ENCODE data around the gene SPAG7. TPM values are rescaled to one million over a fixed set of nuclear protein-coding genes. Genes with fewer than 3 reads are reported as not detected.

SPAG7 gene
- total RNA-seq, 1 experiment from 2014 or later, result 23.1 TPM

- Mint-ChIP-seq H3K36me3 (ENCODE audit: insufficient read depth, unreplicated experiment) (peaks cover 44% of the 10 kb centered on the region), H3K27me3 (ENCODE audit: insufficient read depth, unreplicated experiment) (no peaks in the 10 kb centered on the region), H3K27ac (ENCODE audit: unreplicated experiment) (no peak overlapping the region), H3K9me3 (ENCODE audit: unreplicated experiment) (no peaks in the 10 kb centered on the region), H3K4me3 (ENCODE audit: unreplicated experiment) (no peak overlapping the region), H3K4me1 (ENCODE audit: low read depth, unreplicated experiment) (no peaks in the 10 kb centered on the region)
- no peak for DNase-seq
- peaks cover 1% of the 10 kb centered on the region for H3K36me3 ChIP-seq (ENCODE audit: control insufficient read depth, insufficient read depth, low read length)
- intact Hi-C loops (cut with micrococcal nuclease; ENCODE audit: unreplicated experiment), result no loop called here
- peaks cover 5% of the 10 kb centered on the region for H3K4me1 ChIP-seq
- ChIA-PET POLR2A (no interaction called here), CTCF (interaction anchor here (0.7 kb wide), 1 partner anchor 35 kb away, joined by 3 read pairs; the partner anchor contains the start of gene SLC52A1)
- no peaks in the 10 kb centered on the region for H3K9me3 ChIP-seq
- no peak overlapping the region for H3K4me3 ChIP-seq (ENCODE audit: low read depth, low read length)
- no TSS peak for BruUV-seq (replicated peaks)
- H3K27me3 ChIP-seq (replicated peaks; ENCODE audit: control insufficient read depth, insufficient read depth, low read length), result no peaks in the 10 kb centered on the region
- no peak for TF ChIP-seq CTCF (IDR thresholded peaks at IDR 0.05; ENCODE audit: insufficient read depth in 1 of 2, low read depth in 1 of 2, low read length in 1 of 2, severe bottlenecking in 1 of 2, unreplicated experiment in 1 of 2)
Observed at GRCh38 chr17:5000237-5000639, 32.6 kb upstream of the SPAG7 start.

GRCh38 chr17:4999430-5000093 lies 31.9 kb upstream of the SPAG7 start:
- intact Hi-C loops (cut with micrococcal nuclease; ENCODE audit: unreplicated experiment), result no loop called here
- H3K36me3 Mint-ChIP-seq (ENCODE audit: insufficient read depth, unreplicated experiment), result peaks cover 37% of the 10 kb centered on the region
- H3K4me1 Mint-ChIP-seq (ENCODE audit: low read depth, unreplicated experiment), result no peaks in the 10 kb centered on the region
- H3K27me3 ChIP-seq (replicated peaks; ENCODE audit: control insufficient read depth, insufficient read depth, low read length), result no peaks in the 10 kb centered on the region
- no peaks in the 10 kb centered on the region for H3K9me3 Mint-ChIP-seq (ENCODE audit: unreplicated experiment)
- CTCF ChIA-PET, result no interaction called here
- H3K4me3 ChIP-seq (ENCODE audit: low read depth, low read length), result peak overlapping the region; percentile 78
- DNase-seq, result no peak
- H3K27ac Mint-ChIP-seq (ENCODE audit: unreplicated experiment), result peak overlapping the region; percentile 26
- peaks cover 1% of the 10 kb centered on the region for H3K36me3 ChIP-seq (ENCODE audit: control insufficient read depth, insufficient read depth, low read length)
- TF ChIP-seq CTCF (IDR thresholded peaks at IDR 0.05; ENCODE audit: insufficient read depth in 1 of 2, low read depth in 1 of 2, low read length in 1 of 2, severe bottlenecking in 1 of 2, unreplicated experiment in 1 of 2), result no peak
- no peaks in the 10 kb centered on the region for H3K9me3 ChIP-seq
- POLR2A ChIA-PET, result no interaction called here
- H3K27me3 Mint-ChIP-seq (ENCODE audit: insufficient read depth, unreplicated experiment), result no peaks in the 10 kb centered on the region
- H3K4me1 ChIP-seq, result peaks cover 5% of the 10 kb centered on the region
- H3K4me3 Mint-ChIP-seq (ENCODE audit: unreplicated experiment), result peak overlapping the region; percentile 84
- BruUV-seq (replicated peaks), result TSS peak; percentile 58

- peak overlapping the region; percentile 26 for H3K27ac Mint-ChIP-seq (ENCODE audit: unreplicated experiment)
- CTCF ChIA-PET, result no interaction called here
- POLR2A ChIA-PET, result no interaction called here
- no TSS peak for BruUV-seq (replicated peaks)
- no peak for TF ChIP-seq CTCF (IDR thresholded peaks at IDR 0.05; ENCODE audit: insufficient read depth in 1 of 2, low read depth in 1 of 2, low read length in 1 of 2, severe bottlenecking in 1 of 2, unreplicated experiment in 1 of 2)
- H3K27me3 ChIP-seq (replicated peaks; ENCODE audit: control insufficient read depth, insufficient read depth, low read length), result no peaks in the 10 kb centered on the region
- peaks cover 1% of the 10 kb centered on the region for H3K36me3 ChIP-seq (ENCODE audit: control insufficient read depth, insufficient read depth, low read length)
- H3K4me3 ChIP-seq (ENCODE audit: low read depth, low read length), result peak overlapping the region; percentile 78
- intact Hi-C loops (cut with micrococcal nuclease; ENCODE audit: unreplicated experiment), result no loop called here
- H3K9me3 ChIP-seq, result no peaks in the 10 kb centered on the region
- peak; percentile 46 to 74 for DNase-seq
- no peaks in the 10 kb centered on the region for H3K27me3 Mint-ChIP-seq (ENCODE audit: insufficient read depth, unreplicated experiment)
- H3K9me3 Mint-ChIP-seq (ENCODE audit: unreplicated experiment), result no peaks in the 10 kb centered on the region
- no peaks in the 10 kb centered on the region for H3K4me1 Mint-ChIP-seq (ENCODE audit: low read depth, unreplicated experiment)
- H3K4me3 Mint-ChIP-seq (ENCODE audit: unreplicated experiment), result peak overlapping the region; percentile 84
- peaks cover 30% of the 10 kb centered on the region for H3K36me3 Mint-ChIP-seq (ENCODE audit: insufficient read depth, unreplicated experiment)
- H3K4me1 ChIP-seq, result peaks cover 5% of the 10 kb centered on the region
Observed at GRCh38 chr17:4998732-4999429, 31.3 kb upstream of the SPAG7 start.

Measured in Caco-2 (cell line).